ENCODE results near the gene PDIK1L.
A peak's percentile ranks its signal among the peaks of the same experiment; 100 is the strongest.
"Not testable (repeated sequence)": the region's sequence is repeated elsewhere in the genome, so short reads cannot be mapped to it uniquely, and the experiment has no call there.

Gene PDIK1L

DNA sequence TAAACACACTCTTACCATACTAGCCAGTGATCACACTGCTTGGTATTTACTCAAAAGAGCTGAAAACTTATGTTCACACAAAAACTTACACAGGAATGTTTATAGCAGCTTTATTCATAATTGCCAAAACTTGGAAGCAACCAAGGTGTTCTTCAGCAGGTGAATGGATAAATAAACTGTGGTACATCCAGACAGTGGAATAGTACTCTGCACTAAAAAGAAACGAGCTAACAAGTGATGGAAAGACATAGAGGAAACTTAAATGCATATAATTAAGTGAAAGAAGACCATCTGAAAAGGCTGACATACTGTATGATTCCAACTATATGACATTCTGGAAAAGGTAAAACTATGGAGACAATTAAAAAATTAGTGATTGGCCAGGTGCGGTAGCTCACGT is 20.7 kb upstream of the PDIK1L start:
- no peak for DNase-seq (ENCODE audit: low spot score)

DNA sequence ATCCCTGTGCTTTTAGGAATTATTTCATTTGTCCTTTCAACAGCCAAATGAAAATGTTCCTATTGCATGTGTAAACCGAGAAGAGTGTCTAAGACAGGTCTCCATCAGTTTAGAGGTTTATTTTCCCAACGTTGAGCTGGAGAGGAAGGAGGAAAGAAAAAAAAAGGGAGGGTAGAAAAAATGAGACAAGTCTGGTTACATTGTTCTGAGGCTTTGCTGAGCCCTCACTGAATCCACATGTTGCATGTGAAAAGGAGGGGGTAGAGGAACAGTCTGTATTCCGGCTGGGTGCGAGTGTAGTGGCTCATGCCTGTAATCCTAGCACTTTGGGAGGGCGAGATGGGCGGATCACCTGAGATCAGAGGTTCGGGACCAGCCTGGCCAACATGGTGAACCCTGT is 19.2 kb upstream of the PDIK1L start:
- no peak for DNase-seq (ENCODE audit: low spot score)

DNA sequence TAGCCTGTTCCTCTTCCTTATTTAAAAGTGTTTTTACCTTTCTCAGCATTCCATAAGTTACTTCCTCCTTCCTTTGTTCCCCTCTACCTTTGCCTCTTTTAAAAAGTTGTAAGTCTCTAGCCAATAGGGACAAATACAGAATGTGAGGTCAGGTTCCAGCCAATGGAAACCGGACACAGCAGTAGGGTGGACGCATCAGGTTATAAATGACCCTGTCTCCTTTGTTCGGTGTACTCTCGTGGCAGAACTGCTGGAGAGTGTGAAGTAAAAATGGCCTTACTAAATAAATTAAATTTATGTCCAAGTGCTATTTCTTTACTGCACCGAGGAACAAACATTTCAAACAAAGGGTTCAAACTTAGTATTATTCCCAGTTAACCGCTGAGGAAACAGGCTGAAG is 18.1 kb upstream of the PDIK1L start:
- DNase-seq (ENCODE audit: low spot score) = not testable (repeated sequence)

DNA sequence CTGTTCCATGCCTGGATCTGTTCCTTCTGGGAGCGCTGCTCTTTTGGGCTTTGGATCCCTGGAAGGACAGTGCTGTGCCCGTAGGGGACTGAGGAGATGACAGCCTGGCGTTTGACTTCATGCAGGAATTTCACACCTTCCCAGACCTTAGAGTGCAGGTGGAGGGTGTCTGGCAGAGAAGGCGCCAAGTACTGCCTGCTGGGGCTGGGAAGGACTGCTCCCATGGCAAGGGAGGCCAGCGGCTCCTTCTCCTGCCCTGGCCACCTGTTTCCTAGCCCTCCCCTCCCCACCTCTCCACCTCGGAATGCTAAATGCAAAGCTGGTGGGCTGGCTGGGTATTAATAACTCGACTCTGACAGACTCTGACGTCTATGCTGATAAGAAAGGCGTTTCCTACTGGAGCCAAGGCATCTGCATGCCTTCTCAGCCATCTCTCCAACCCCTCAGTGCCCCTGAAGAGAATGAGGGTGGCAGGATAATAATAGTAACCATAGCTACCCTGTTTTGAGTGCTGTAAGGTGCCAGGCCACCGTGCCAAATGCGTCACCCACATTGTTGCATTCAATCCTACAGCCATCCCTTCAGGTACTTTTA is 17.5 kb upstream of the PDIK1L start:
- DNase-seq (ENCODE audit: low spot score) = no peak

DNA sequence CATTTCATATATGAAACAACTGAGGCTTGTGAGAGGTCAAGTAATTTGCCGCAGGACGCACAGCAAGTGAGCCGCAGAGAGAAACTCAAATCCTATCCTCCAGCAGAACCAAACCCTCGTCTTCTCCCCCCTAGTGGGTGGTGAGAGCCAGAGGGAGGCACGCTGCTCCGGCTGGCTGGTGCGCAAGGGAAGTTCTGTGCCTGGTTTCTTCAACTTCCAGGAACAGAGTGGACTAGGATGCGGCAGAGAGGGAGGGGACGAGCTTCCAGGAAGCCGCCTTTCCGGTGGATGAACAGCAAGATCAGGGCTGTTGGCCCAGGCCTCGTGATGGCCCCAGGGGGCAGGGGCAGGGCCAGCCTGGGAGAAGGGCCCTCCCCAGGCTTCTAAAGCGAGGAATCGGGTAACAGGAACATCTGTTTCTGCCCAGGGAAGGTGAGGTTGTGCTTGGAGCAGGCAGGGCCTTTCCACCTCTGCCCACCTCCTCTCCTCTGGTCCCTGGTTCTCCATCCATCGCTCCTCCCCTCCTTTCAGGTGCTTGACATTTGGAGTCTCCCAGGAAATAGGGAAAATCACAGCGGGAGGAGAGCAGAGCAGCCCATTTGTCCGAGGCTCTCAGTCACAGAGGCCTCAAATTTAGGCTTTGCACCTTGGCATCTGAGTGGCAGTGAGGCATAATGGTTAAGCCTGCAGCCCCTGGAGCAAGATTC is 16.8 kb upstream of the PDIK1L start:
- DNase-seq (ENCODE audit: low spot score) = no peak

DNA sequence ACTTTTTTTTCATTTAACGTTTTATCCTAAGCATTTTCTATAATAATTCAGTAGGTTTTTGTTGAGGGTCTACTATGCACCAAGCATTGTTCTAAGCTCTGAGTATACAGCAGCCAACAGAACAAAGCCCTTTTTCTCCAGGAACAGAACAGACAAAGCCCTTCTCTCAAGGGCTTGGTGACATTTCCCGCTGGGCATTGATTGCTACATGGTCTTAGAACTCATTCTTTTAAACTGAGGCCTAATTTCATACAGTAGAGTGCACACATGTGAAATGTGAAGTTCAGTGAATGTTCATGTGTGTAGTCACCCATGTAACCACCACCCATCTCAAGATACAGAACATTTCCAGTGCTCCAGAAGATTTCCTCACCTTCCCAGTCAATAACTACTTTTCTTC is 15.2 kb upstream of the PDIK1L start:
- no peak for DNase-seq (ENCODE audit: low spot score)

DNA sequence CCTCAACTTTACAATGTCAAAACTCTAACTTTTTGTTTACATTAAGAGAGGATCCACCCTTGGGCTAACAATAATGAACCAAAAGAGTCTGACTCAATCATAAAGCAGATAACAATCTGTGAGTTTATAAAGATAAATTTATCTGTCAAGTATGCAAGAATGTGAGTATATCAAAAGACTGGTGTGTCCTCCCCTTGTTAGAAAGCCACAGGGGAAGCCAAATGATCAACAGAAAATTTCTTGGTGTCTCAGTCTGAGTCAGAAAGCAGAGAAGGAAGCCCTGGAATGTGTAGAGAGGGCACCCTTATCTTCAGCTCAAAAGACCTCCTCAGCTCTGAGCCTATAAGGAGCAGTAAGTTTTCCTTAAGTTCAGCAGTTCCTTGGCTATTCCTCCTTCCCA is 13.9 kb upstream of the PDIK1L start:
- DNase-seq (ENCODE audit: low spot score) = no peak

DNA sequence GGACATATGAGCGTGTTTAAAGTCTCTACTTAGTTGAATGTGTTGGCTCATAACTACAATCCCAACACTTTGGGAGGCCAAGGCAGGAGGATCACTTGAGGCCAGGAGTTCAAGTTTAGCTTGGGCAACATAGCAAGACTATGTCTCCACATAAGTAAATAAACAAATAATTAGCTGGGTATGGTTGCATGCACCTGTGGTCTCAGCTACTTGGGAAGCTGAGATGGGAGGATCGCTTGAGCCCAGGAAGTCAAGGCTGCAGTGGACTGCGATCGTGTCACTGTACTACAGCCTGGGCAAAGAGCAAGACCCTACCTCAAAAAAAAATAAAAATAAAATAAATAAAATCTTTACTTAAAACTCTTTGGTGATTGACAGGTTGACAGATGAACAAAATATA is 13.0 kb upstream of the PDIK1L start:
- no peak for DNase-seq (ENCODE audit: low spot score)

DNA sequence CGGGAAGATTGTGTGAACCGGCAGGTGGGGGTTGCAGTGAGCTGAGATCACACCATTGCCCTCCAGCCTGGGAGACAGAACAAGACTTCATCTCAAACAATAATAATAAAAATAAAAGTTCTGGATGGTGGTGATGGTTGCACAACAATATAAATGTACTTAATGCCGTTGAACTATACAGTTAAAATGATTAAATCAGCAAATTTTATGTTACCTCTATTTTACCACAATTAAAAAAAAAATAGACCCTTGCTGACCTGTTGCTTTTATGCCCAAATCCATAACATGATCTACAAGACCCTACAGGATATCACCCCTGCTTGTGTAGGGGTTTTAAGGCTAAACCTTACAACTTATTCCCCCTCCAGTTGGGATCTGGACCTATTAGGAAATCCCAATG is 11.8 kb upstream of the PDIK1L start:
- DNase-seq (ENCODE audit: low spot score) = no peak

DNA sequence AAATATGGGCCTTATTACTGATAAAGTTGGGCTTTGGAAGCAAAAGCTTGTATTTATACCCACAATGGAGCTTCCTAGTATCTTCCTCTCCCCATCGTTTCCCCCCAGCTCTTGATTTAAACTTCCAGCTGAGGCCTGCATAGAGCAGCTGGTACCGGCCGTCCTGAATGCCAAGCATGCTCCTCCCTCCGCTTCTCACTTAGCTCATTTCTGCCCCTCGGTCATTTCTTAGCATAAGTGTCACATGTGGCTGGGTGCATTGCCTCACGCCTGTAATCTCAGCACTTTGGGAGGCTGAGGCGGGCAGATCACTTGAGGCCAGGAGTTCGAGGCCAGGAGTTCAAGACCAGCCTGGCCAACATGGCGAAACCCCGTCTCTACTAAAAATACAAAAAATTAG is 11.4 kb upstream of the PDIK1L start:
- not testable (repeated sequence) for DNase-seq (ENCODE audit: low spot score)

DNA sequence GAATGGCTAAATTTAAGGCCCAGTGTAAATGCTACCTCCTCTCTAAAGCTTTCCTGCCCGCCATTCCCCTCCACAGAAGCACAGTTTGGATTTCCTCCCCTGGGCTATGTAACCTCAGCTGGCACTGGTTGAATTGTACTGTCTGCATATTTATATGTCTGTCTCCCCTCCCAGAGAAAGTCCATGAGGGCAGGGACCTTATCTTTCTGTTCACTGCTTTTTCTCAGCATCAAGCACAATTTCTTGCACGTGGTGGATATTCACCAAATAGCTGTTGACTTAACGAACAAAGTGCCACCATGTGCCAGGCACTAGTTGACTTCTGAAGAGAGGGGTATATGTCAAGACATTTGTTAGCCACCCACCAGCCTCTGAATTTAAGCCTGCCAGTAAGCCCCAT is 9.5 kb upstream of the PDIK1L start:
- no peak for DNase-seq (ENCODE audit: low spot score)

DNA sequence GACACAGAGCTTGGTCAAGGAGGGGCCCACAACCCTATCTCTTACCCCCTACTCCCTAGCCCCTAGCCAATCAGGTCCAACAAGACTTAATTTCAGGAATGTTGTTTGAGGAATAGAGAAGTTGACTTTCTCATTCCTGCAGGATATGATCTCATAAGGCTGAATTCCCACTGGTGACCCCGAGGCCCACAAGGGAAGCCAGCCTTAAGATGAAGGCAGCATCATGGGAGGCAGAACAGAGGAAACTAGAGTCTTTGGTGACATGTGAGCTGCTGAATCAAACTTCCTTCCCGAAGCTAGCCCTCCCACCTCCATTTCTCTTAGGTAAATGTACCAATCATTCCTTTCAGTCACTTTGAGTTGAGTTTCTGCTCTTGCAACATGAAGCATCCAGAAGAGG is 9.1 kb upstream of the PDIK1L start:
- DNase-seq (ENCODE audit: low spot score) = no peak

DNA sequence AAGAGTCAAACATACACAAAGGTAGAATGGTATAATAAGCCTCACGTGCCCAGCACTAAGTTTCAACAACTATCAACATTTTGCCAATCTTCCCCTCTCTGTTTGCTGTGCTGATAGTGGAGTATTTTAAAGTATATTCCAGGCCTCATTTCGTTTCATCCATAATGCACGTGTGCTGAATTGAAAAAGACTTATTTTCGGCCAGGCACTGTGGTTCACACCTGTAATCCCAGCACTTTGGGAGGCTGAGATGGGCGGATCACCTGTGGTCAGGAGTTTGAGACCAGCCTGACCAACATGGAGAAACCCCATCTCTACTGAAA is 6.4 kb upstream of the PDIK1L start:
- not testable (repeated sequence) for DNase-seq (ENCODE audit: low spot score)

DNA sequence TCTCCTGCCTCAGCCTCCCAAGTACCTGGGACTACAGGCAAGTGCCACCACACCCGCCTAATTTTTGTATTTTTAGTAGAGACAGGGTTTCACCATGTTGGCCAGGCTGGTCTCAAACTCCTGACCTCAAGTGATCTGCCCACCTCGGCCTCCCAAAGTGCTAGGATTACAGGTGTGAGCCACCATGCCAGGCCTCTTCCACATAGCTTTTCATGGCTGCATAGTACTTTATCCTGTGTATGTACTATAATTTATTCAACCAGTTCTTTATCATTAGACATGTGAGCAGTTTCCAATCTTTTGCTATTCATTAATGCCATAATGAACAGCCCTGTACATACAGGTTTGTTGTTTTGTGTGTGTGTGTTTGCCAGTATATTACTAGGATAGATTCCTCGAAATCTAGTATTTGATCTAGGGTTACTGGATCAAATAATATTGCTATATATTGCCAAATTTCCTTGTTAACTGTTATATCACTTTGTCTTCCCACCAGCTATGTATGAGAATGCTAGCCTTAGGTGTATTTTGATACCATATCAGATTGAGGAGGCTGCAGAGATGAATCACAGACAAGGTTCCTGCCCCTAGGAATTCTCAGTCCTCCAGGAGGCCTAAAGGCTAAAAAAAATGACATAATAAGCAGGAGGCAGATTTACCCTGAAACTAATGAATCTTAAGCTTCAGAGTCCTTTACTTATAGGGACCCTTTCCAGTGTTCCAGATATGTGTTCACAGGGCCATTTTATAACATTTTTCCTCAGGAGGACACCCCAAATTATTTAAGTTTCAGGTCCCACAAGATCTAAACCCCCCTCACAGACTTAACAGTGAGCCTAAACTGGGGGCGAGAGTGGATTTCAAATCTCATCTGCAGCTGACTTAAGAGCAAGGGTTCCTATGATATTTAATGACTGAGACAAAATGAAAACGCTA is 2.1 kb upstream of the PDIK1L start:
- DNase-seq (ENCODE audit: low spot score) = no peak

DNA sequence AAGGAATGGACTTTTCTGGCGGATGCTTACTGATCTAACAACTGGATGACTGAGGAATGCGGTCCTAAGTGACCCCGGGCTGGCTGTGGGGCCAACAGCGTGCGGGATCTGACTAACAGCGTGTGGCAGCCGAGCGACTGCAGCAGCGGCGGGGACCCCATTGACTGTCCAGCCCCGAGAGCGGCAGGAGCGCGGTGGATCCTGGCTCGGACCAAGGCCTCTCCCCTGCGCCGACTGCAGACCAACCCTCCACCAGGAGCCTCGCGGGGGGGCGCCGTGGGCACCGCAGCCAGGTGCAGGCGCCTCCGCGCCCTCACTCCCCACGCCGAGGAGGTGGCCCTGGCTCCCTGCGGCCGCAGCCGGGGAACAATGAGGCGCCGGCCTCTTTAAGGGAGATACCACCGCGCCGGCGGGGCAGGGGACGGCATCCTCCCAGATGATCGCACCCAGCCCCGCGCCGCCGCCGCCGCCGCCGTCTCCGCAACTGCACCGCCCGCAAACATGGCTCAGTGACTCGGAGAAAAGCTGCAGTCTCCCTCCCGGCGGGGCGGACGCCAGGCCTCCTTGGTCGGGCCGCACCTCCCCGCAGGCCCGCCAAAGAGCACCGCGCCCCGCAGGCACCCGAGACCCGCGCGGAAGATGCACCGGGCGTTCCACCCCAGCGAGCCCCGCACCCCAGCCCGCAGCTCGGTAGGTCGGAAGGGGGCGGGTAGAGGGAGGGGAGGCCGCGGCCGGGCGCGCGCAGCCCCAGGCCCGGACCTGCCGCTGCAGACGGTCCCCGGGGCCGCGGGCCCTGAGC is 694 bp upstream of the PDIK1L start:
- peak; percentile 83 for DNase-seq (ENCODE audit: low spot score)

DNA sequence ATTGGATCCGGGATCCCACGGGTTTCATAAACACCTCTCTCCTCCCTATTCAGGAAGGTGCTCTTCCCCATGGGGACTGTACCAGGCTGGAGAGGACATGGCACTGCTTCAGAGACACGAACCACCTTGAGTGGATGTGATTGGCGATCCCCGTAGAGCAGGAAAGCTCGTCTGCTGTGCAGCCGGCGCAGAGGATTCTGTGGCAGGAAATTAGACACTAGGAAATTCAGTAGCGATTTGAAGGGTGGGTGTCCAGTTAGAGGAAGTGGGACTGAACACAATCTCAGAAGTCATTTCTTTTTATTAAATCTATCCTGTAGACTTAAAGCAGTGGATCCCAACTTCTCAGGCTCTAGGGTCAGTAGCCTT is 767 bp downstream of the PDIK1L start:
- DNase-seq (ENCODE audit: low spot score) = no peak

DNA sequence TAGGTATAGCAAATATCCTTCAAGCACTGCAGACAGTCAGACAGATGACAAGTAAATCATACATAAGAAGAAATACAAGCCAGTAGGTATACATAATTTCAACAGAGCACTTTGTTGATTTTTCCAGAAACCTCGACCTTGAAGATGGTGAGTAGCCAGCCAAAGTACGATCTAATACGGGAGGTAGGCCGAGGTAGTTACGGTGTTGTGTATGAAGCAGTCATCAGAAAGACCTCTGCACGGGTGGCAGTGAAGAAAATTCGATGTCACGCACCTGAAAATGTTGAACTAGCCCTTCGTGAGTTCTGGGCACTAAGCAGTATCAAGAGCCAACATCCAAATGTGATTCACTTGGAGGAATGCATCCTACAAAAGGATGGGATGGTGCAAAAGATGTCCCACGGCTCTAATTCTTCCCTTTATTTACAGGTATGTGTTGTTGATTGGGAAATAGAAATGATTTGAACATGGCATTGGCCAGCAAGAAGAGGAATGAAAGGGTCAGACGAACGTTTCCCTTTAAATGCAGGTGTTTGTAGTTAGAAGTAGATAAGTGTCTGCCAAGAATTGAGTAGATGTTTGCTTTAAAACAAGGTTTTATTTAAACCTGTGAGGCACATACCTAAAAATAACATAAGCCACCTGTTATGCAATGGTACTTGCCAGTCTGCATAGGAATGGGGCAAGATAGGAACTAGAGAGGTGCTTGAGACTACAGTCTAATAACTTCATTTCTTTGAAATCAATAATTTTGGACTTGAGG is 2.7 kb downstream of the PDIK1L start:
- DNase-seq (ENCODE audit: low spot score) = no peak

DNA sequence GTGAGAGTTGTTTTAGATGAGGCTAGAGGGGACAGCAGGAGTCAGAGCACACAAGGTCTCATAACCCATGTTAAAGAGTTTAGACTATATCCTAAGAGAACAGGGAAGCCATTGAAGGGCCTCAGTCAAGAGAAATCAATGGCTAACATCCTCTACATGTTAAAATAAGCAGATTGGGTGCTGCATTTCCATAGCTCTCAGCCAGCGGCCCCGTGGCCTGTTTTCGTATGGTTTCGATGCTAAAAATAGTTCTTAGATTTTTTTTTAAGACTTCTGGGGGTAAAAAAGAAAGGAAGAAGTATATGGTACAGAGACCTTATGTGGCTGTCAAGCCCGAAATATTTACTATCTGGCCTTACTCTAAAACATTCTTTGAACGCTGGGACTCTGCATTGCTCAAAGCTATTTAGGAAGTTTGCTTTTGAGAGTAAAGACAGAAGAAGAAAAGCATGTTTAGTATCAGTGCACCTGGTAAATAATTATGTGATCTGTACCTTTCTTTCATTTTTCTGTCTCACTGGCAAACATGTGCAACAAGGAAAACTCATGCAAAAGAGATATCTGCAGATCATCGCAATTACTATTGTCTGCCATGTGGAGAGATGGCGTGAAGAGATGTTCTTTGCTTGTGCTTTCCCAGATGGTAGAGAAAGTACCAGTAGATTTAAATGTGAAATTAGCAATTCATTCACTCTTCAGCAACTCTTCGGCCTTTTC is 8.4 kb downstream of the PDIK1L start:
- DNase-seq (ENCODE audit: low spot score) = peak; percentile 4

DNA sequence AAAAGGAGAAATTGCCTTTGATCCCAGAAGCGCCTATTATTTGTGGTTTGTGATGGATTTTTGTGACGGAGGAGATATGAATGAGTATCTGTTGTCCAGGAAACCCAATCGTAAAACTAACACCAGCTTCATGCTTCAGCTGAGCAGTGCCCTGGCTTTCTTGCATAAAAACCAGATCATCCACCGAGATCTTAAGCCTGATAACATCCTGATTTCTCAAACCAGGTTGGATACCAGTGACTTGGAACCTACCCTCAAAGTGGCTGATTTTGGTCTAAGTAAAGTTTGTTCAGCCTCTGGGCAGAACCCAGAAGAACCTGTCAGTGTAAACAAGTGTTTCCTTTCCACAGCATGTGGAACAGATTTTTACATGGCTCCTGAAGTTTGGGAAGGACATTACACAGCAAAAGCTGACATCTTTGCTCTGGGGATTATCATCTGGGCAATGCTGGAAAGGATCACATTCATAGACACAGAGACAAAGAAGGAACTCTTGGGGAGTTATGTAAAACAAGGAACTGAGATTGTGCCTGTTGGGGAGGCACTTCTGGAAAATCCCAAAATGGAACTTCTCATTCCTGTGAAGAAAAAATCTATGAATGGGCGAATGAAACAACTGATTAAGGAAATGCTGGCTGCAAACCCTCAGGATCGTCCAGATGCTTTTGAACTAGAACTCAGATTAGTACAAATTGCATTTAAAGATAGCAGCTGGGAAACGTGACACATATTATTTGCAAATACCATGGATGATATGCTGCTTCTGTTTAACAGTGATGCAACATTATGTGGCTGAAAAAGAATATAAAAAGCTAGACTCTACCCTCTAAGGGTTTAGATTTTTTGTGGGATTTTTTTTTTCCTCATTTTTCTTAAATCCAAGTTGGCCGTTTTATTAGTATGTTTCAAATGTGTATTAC is 10.5 kb downstream of the PDIK1L start:
- DNase-seq (ENCODE audit: low spot score) = peak; percentile 62
